Heart left ventricle (tissue), 16 donors: Measurements from ENCODE around the gene PLXNB1. TPM values are rescaled to one million over a fixed set of nuclear protein-coding genes. Genes with fewer than 3 reads are reported as not detected.

Experiments used
- ATAC-seq, 4 donors: fragments of 200-7000 bp; cut with Tn5 transposase; one replicate each; pipeline ENCODE4 v1.9.1; 2020 to 2022; ENCODE audit warnings: moderate library complexity in 4 of 4, mild to moderate bottlenecking in 3 of 4, moderate number of reproducible peaks in 1 of 4
- DNase-seq, 5 donors: peaks; one replicate each; pipeline ENCODE4 v3.0.0-alpha.2; 2020
- H3K27ac ChIP-seq, 12 donors: fragments of 200-600 bp; sonication (generic) in 4 of 12; one replicate each; pipeline versions ENCODE4 v1.5.0 to v1.8.0; 2016 to 2022; ENCODE audit warnings: mild to moderate bottlenecking in 2 of 12
- H3K27me3 ChIP-seq, 9 donors: fragments of 200-600 bp; sonication (generic) in 2 of 9; one replicate each; pipeline versions ENCODE4 v1.5.1 to v1.8.0; 2016 to 2022; ENCODE audit warnings: mild to moderate bottlenecking in 3 of 9
- H3K36me3 ChIP-seq, 9 donors: fragments of 200-600 bp; sonication (generic) in 2 of 9; one replicate each; pipeline versions ENCODE4 v1.5.0 to v1.8.0; 2018 to 2022; ENCODE audit warnings: mild to moderate bottlenecking in 2 of 9
- H3K4me1 ChIP-seq, 12 donors: fragments of 200-600 bp; sonication (generic) in 4 of 12; one replicate each; pipeline versions ENCODE4 v1.5.0 to v1.8.0; 2016 to 2022; ENCODE audit warnings: mild to moderate bottlenecking in 3 of 12
- H3K4me3 ChIP-seq, 12 donors: fragments of 200-600 bp; sonication (generic) in 4 of 12; one replicate each; pipeline versions ENCODE4 v1.5.0 to v1.8.0; 2017 to 2022; ENCODE audit warnings: mild to moderate bottlenecking in 9 of 12, moderate library complexity in 4 of 12
- H3K9me3 ChIP-seq, 12 donors: fragments of 200-600 bp; sonication (generic) in 4 of 12; one replicate each; pipeline versions ENCODE4 v1.5.0 to v1.8.0; 2016 to 2022; ENCODE audit warnings: mild to moderate bottlenecking in 1 of 12
- CTCF ChIP-seq, 12 donors: fragments of 200-600 bp; sonication (generic) in 4 of 12; IDR thresholded peaks; one replicate each; pipeline versions ENCODE4 v1.5.0 to v1.8.0; 2018 to 2022; ENCODE audit warnings: antibody characterized with exemption in 12 of 12, mild to moderate bottlenecking in 5 of 12
- POLR2A ChIP-seq, 2 donors: fragments of 450-650 bp; IDR thresholded peaks; one replicate each; pipeline ENCODE4 v1.6.1; 2017; ENCODE audit warnings: antibody characterized with exemption in 2 of 2, mild to moderate bottlenecking in 2 of 2, moderate library complexity in 2 of 2
- WGBS, 4 donors: extraction: QIAGEN DNeasy Blood & Tissue Kit in 2 of 4; methylation state at CpG; one replicate each; pipeline versions ENCODE4 v1.1.5 to v1.1.7; 2013 to 2018; 5-methylcytosine and 5-hydroxymethylcytosine counted together
- intact Hi-C, 10 donors: fragments of 100-400 bp; cut with DNase I; formaldehyde crosslinking; loops; one replicate each; pipeline versions ENCODE4 v1.11.1 to v1.14.2; 2022
- polyA plus RNA-seq, 2 donors: library from polyadenylated mRNA; stranded (reverse); fragments of 200-250 nt; gene quantifications; one replicate each; pipeline ENCODE4 v1.2.3, GENCODE V29; 2013
- total RNA-seq, 9 donors: library from RNA; depleted of rRNA in 2 of 9; stranded (reverse); fragments of >200 nt in 2 of 9; fragmentation: NEBNext Ultra II Directional in 3 of 9; extraction: Animal tissue kit (Norgen Biotek cat#: 25700) in 3 of 9; gene quantifications; one replicate each; pipeline versions ENCODE4 v1.1.0 to v1.2.4, GENCODE V29; 2016 to 2023
- donor health status: ischemic (EF 13 %, LVEDD 7.1; RV severe dilation, severe dysfunction).
- donor health status: healthy with polysubstance abuse.
- donor health status: DM: no; HTN: yes; CAD: no.
- donor health status: DM: no; HTN: no; CAD: no.
- donor health status: ischemic (EF 25% LVEDD 6.9; RV normal size, moderate dysfunction).
- donor health status: ischemic (EF 25% LVEDD 5.7; RV mildly dilated, moderate dysfunction).
- donor health status: healthy.
- donor health status: DM: yes; HTN: yes; CAD: no.
- donor health status: ischemic (EF 35%, LVEDD 5.7; RV mildly dilated, moderate dysfunction).
- donor health status: nonischemic (EF 11% LVEDD 7.7; RV severe dilation, severe dysfunction).
- donor health status: DM: yes; HTN: yes; CAD: no.
- donor health status: PGD.
- donor health status: ischemic (EF 29% LVEDD 5.4; RV normal size, mild dysfunction).
- donor health status: nonischemic (EF 23%, LVEDD 6.1; RV moderate dilation, normal function).

Gene PLXNB1
- total and polyA plus RNA-seq, 11 donors, result 28.0 to 71.8 (median 46.4) TPM

- Histone ChIP-seq H3K4me3 (no peak overlapping the region), H3K36me3 (no peaks in the 10 kb centered on the region), H3K27me3 (no peaks in the 10 kb centered on the region), H3K27ac (no peak overlapping the region), H3K9me3 (no peaks in the 10 kb centered on the region), H3K4me1 (no peaks in the 10 kb centered on the region)
- TF ChIP-seq CTCF (IDR thresholded peaks at IDR 0.05) (no peak), POLR2A (IDR thresholded peaks at IDR 0.05) (no peak)
- intact Hi-C loops, result no loop called here
- ATAC-seq (no peak), DNase-seq (no peak)
- WGBS, 4 donors, result 78 to 86% (median 82%) methylated on average over 7 of the region's 7 CpGs
These were observed 59.6 kb downstream of the PLXNB1 start for GRCh38 chr3:48370333-48370713.

- 64 to 80% (median 71%) methylated on average over 7 of the region's 7 CpGs for WGBS, 4 donors
- H3K9me3 ChIP-seq, result no peaks in the 10 kb centered on the region
- H3K4me1 ChIP-seq, result no peaks in the 10 kb centered on the region
- intact Hi-C loops, result no loop called here
- H3K27me3 ChIP-seq, result no peaks in the 10 kb centered on the region
- no peaks in the 10 kb centered on the region for H3K36me3 ChIP-seq
- DNase-seq, result no peak
- no peak overlapping the region for H3K27ac ChIP-seq
- no peak for ATAC-seq
- TF ChIP-seq CTCF (IDR thresholded peaks at IDR 0.05), result no peak
- TF ChIP-seq POLR2A (IDR thresholded peaks at IDR 0.05), result no peak
- no peak overlapping the region for H3K4me3 ChIP-seq
These were observed 60.1 kb downstream of the PLXNB1 start for GRCh38 chr3:48369693-48370332.

GRCh38 chr3:48367201-48367600 is 62.7 kb downstream of the PLXNB1 start:
- Histone ChIP-seq H3K27ac (no peak overlapping the region), H3K4me3 (no peak overlapping the region), H3K4me1 (no peaks in the 10 kb centered on the region), H3K36me3 (no peaks in the 10 kb centered on the region), H3K9me3 (peaks cover 0 to 5% (median 0%) of the 10 kb centered on the region in 12 donors), H3K27me3 (no peaks in the 10 kb centered on the region)
- intact Hi-C loops, result no loop called here
- no peak for TF ChIP-seq CTCF (IDR thresholded peaks at IDR 0.05)
- TF ChIP-seq POLR2A (IDR thresholded peaks at IDR 0.05), result no peak
- ATAC-seq, result peak; percentile 38 to 56 (median 53)
- DNase-seq, result no peak

GRCh38 chr3:48364840-48365239 is 65.0 kb downstream of the PLXNB1 start:
- Histone ChIP-seq H3K4me3 (no peak overlapping the region), H3K36me3 (no peaks in the 10 kb centered on the region), H3K27ac (no peak overlapping the region), H3K9me3 (peaks cover 0 to 20% (median 7%) of the 10 kb centered on the region in 12 donors), H3K27me3 (no peaks in the 10 kb centered on the region), H3K4me1 (no peaks in the 10 kb centered on the region)
- DNase-seq (no peak), ATAC-seq (no peak)
- intact Hi-C loops, result no loop called here
- TF ChIP-seq CTCF (IDR thresholded peaks at IDR 0.05) (no peak), POLR2A (IDR thresholded peaks at IDR 0.05) (no peak)
- 63 to 85% (median 70%) methylated on average over 1 of the region's 1 CpG for WGBS, 4 donors
